ENCODE measurements around the gene PDE12.

DNA sequence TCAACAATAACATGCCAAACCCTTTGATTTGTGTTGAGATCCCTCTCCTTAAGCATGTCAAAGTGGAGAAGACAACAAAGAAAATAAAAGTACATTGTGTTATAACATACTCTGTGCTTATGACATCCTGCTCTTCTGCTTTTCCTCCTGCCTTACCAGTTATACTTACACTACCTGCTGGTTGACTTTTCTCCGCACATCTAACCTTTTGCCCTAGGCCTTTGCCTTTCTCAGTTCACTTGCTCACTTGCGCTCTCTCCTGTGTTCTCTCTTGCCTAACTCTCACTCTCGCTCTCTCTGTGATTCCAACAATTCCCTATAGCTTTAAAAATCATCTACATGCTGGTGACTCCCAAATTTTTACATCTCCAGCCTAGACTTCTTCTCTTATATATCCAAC is 17.6 kb upstream of the PDE12 start:
- TF ChIP-seq, protein P1, sequence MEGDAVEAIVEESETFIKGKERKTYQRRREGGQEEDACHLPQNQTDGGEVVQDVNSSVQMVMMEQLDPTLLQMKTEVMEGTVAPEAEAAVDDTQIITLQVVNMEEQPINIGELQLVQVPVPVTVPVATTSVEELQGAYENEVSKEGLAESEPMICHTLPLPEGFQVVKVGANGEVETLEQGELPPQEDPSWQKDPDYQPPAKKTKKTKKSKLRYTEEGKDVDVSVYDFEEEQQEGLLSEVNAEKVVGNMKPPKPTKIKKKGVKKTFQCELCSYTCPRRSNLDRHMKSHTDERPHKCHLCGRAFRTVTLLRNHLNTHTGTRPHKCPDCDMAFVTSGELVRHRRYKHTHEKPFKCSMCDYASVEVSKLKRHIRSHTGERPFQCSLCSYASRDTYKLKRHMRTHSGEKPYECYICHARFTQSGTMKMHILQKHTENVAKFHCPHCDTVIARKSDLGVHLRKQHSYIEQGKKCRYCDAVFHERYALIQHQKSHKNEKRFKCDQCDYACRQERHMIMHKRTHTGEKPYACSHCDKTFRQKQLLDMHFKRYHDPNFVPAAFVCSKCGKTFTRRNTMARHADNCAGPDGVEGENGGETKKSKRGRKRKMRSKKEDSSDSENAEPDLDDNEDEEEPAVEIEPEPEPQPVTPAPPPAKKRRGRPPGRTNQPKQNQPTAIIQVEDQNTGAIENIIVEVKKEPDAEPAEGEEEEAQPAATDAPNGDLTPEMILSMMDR (IDR thresholded peaks at IDR 0.05), result no peak
- TF ChIP-seq POLR2A (IDR thresholded peaks at IDR 0.05), result no peak
